ENCODE measurements around the gene IGSF3.
"Not testable (repeated sequence)": the region's sequence is repeated elsewhere in the genome, so short reads cannot be mapped to it uniquely, and the experiment has no call there.

IGSF3 gene

GRCh38 chr1:116573431-116574095 lies 94.0 kb downstream of the IGSF3 start:
- DNase-seq (ENCODE audit: low spot score), result no peak

- DNase-seq (ENCODE audit: low spot score), result no peak
Measured at GRCh38 chr1:116572771-116573430, 94.6 kb downstream of the IGSF3 start.

- DNase-seq (ENCODE audit: low spot score), result no peak
Measured at GRCh38 chr1:116572099-116572498, 95.4 kb downstream of the IGSF3 start.

GRCh38 chr1:116571215-116571919 lies 96.2 kb downstream of the IGSF3 start:
- no peak for DNase-seq (ENCODE audit: low spot score)

GRCh38 chr1:116570358-116571214 lies 96.9 kb downstream of the IGSF3 start, which contains the start of gene CD58:
CD58 (minus strand) TSS chr1:116571026; CDS start chr1:116570972, 54 bp downstream.
- peak; percentile 84 for DNase-seq (ENCODE audit: low spot score)

GRCh38 chr1:116569776-116570357 lies 97.7 kb downstream of the IGSF3 start:
- DNase-seq (ENCODE audit: low spot score), result no peak

- no peak for DNase-seq (ENCODE audit: low spot score)
Measured at GRCh38 chr1:116569381-116569670, 98.2 kb downstream of the IGSF3 start.

GRCh38 chr1:116568662-116569380 lies 98.7 kb downstream of the IGSF3 start:
- no peak for DNase-seq (ENCODE audit: low spot score)

- no peak for DNase-seq (ENCODE audit: low spot score)
Measured at GRCh38 chr1:116567790-116568661, 99.5 kb downstream of the IGSF3 start.

GRCh38 chr1:116565222-116565621 lies 102.3 kb downstream of the IGSF3 start:
- no peak for DNase-seq (ENCODE audit: low spot score)

- no peak for DNase-seq (ENCODE audit: low spot score)
Measured at GRCh38 chr1:116564426-116564825, 103.1 kb downstream of the IGSF3 start.

- DNase-seq (ENCODE audit: low spot score), result not testable (repeated sequence)
Measured at GRCh38 chr1:116562465-116562864, 105.1 kb downstream of the IGSF3 start.

GRCh38 chr1:116561563-116561962 lies 106.0 kb downstream of the IGSF3 start:
- DNase-seq (ENCODE audit: low spot score), result no peak

GRCh38 chr1:116560704-116561490 lies 106.6 kb downstream of the IGSF3 start:
- DNase-seq (ENCODE audit: low spot score), result no peak

GRCh38 chr1:116559304-116559761 lies 108.2 kb downstream of the IGSF3 start:
- no peak for DNase-seq (ENCODE audit: low spot score)

- no peak for DNase-seq (ENCODE audit: low spot score)
Measured at GRCh38 chr1:116558571-116558970, 109.0 kb downstream of the IGSF3 start.

GRCh38 chr1:116558140-116558549 lies 109.4 kb downstream of the IGSF3 start:
- DNase-seq (ENCODE audit: low spot score), result no peak

- no peak for DNase-seq (ENCODE audit: low spot score)
Measured at GRCh38 chr1:116557323-116557878, 110.1 kb downstream of the IGSF3 start.
